ENCODE measurements around the gene OR8K5.

- TF ChIP-seq CTCF (IDR thresholded peaks at IDR 0.05), result no peak
- no peak for TF ChIP-seq POLR2A (IDR thresholded peaks at IDR 0.05)
- TF ChIP-seq EP300 (IDR thresholded peaks at IDR 0.05; ENCODE audit: low read depth), result no peak
- TF ChIP-seq POLR2AphosphoS5 (IDR thresholded peaks at IDR 0.05), result no peak
Measured at GRCh38 chr11:56176318-56176717, 16.2 kb upstream of the OR8K5 start, which contains the start of gene OR5J2.

Data from transverse colon (tissue), 4 donors.